DMS53 treated with DMSO at 0.1 percent for 48 hours (cell line): ENCODE measurements around the gene TEX52.

Experiments
- DNase-seq: peaks from one replicate; lab custom pipeline; 2025; ENCODE audit not compliant: unreplicated experiment; lab: John Stamatoyannopoulos, UW

TEX52 gene

DNA sequence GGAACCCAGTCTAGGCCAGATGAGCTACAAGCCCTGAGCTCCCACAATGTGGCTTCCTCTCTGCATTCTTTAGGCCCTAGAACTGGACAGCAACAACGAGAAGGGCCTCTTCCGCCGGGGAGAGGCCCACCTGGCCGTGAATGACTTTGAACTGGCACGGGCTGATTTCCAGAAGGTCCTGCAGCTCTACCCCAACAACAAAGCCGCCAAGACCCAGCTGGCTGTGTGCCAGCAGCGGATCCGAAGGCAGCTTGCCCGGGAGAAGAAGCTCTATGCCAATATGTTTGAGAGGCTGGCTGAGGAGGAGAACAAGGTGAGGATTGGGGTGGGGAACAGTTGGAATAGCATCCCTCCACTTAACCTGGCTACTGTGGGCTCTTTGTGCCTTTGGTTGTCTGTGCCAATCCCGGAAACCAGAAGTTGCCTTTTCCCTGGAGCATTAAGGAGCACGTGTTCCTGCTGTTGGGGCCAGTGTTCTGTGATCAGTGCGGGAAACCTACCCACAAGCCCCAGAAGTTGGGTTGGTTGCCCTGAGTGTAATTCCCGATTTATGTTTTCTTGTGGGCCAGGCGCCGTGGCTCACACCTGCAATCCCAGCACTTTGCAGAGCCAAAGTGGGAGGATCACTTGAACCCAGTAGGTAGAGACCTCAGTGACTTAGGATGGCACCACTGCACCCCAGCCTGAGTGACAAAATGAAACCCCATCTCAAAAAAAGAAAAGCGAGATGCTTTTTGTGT, 55.6 kb downstream of the TEX52 start:
- DNase-seq: no peak

DNA sequence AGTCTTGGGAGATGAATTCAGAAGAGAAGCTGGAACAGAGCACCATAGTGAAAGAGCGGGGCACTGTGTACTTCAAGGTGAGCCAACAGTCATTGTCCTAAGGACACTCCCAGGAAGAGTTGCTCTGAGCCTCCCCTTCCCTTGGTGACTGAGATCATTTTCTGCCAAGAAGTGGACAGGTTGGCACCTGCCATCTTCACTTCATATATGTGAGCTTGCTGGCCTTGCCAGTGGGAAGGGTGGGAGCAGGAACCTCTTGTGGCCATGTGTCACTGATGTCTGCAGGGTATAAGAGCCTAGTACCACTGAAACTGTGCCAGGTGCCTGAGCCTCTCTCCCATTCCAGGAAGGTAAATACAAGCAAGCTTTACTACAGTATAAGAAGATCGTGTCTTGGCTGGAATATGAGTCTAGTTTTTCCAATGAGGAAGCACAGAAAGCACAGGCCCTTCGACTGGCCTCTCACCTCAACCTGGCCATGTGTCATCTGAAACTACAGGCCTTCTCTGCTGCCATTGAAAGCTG, 56.7 kb downstream of the TEX52 start:
- DNase-seq: no peak
